Activated CD8-positive, alpha-beta T cell treated with anti-CD3 and anti-CD28 coated beads for 36 hours (primary cell): ENCODE results near the gene ASB6. TPM values are rescaled to one million over a fixed set of nuclear protein-coding genes. Genes with fewer than 3 reads are reported as not detected.

Source experiments
- ATAC-seq: fragments of 200-7000 bp; cut with Tn5 transposase; one replicate; pipeline ENCODE4 v1.10.0; 2021; ENCODE audit warnings: mild to moderate bottlenecking, moderate library complexity
- CTCF ChIA-PET: fragments of 350-600 bp; sonication (Branson Sonifier 250); formaldehyde crosslinking; loops from one replicate; lab custom pipeline; 2021; ENCODE audit warnings: antibody characterized with exemption; lab: Charles Lee
- POLR2A ChIA-PET: fragments of 350-600 bp; sonication (Branson Sonifier 250); formaldehyde crosslinking; loops from one replicate; lab custom pipeline; 2021; ENCODE audit warnings: antibody characterized with exemption; lab: Charles Lee
- DNase-seq: peaks from one replicate; pipeline ENCODE4 v3.0.0-alpha.2; 2020
- H3K27ac Mint-ChIP-seq: one replicate; pipeline ENCODE4 v1.8.0; 2021; ENCODE audit warnings: mild to moderate bottlenecking, mixed read lengths
- H3K27me3 Mint-ChIP-seq: one replicate; pipeline ENCODE4 v1.8.0; 2021; ENCODE audit warnings: mixed read lengths
- H3K36me3 Mint-ChIP-seq: one replicate; pipeline ENCODE4 v1.8.0; 2021; ENCODE audit warnings: low read depth, mixed read lengths
- H3K4me1 Mint-ChIP-seq: one replicate; pipeline ENCODE4 v1.8.0; 2021; ENCODE audit warnings: low read depth, mixed read lengths
- H3K4me3 Mint-ChIP-seq: one replicate; pipeline ENCODE4 v1.8.0; 2021; ENCODE audit warnings: mild to moderate bottlenecking, moderate library complexity, mixed read lengths
- H3K9me3 Mint-ChIP-seq: one replicate; pipeline ENCODE4 v1.8.0; 2021; ENCODE audit warnings: mixed read lengths
- CTCF ChIP-seq: fragments of 200-600 bp; IDR thresholded peaks from one replicate; pipeline ENCODE4 v1.8.0; 2022; ENCODE audit warnings: antibody characterized with exemption, mild to moderate bottlenecking
- intact Hi-C: fragments of 100-400 bp; cut with micrococcal nuclease; formaldehyde crosslinking; loops from one replicate; pipeline ENCODE4 v1.10.0; 2022
- total RNA-seq, 2 experiments: library from RNA; stranded (reverse); gene quantifications; one replicate each; pipeline ENCODE4 v1.2.3, GENCODE V29; 2021

ASB6 gene
- total RNA-seq, 2 experiments from 2014 or later: 16.6 TPM

- H3K27ac Mint-ChIP-seq: no peak overlapping the region
- ATAC-seq (no peak), DNase-seq (no peak)
- no peak for TF ChIP-seq CTCF
- no peaks in the 10 kb centered on the region for H3K4me1 Mint-ChIP-seq
- no peaks in the 10 kb centered on the region for H3K36me3 Mint-ChIP-seq
- H3K9me3 Mint-ChIP-seq: no peaks in the 10 kb centered on the region
- H3K4me3 Mint-ChIP-seq: no peak overlapping the region
- POLR2A ChIA-PET: no interaction called here
- no peaks in the 10 kb centered on the region for H3K27me3 Mint-ChIP-seq
- intact Hi-C loops: no loop called here
- CTCF ChIA-PET: no interaction called here
These were observed 8.8 kb upstream of the ASB6 start for GRCh38 chr9:129650680-129651235.

DNA sequence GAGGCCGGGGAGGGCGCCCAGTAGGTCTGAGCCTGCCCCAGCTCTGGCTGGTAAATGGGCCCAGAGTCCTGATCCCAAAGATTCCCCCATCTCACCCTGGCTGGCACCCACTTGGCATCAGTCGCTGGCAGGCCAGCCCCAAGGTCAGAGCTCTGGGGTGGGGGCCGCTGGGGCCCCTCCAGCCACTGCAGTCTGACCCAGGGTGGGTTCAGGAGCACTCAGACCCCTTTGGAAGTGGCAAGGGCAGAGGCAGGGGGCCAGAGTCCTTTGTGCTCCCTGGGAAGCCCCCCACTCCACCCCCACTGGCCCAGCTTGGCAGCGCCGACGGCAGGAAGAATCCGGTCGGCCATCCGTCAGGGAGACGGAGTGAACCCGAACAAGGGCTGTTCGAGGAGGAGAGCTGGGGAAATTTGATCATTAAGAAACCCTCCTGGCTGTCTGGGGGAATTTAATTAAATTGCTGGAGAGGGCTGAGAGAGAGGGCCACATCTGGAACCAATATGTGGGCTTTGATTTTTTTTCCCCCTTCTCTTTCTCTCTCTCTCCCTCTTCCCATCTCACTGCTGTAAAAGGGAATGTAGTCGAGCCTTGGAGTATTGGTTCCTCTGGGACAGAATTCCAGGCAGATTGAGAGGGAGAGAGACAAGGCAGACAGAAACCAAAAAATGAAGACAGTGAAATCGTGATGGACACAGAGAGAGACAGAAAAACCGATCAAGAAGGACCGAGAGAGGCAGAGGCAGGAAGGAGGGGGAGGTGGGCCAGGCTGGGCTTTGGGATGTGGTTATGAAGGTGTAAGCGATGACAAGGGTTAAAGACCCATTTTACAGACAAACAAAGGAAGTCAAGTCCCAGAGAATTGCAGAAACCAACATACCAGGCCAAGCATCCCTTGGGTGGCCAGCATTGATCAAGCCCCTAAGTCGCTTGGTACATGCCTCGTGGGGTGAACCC, 8.1 kb upstream of the ASB6 start:
- ATAC-seq (no peak), DNase-seq (no peak)
- intact Hi-C loops: loop anchor here (10.0 kb wide), 1 partner anchor 135 kb away; no protein-coding TSS in a partner anchor
- H3K9me3 Mint-ChIP-seq: no peaks in the 10 kb centered on the region
- ChIA-PET POLR2A (no interaction called here), CTCF (interaction anchor here (0.7 kb wide), 1 partner anchor 77 kb away, joined by 3 read pairs; no protein-coding TSS in a partner anchor)
- no peaks in the 10 kb centered on the region for H3K27me3 Mint-ChIP-seq
- H3K27ac Mint-ChIP-seq: no peak overlapping the region
- H3K4me1 Mint-ChIP-seq: no peaks in the 10 kb centered on the region
- no peaks in the 10 kb centered on the region for H3K36me3 Mint-ChIP-seq
- no peak overlapping the region for H3K4me3 Mint-ChIP-seq
- no peak for TF ChIP-seq CTCF

GRCh38 chr9:129648764-129649115, 6.8 kb upstream of the ASB6 start:
- no peak for TF ChIP-seq CTCF
- intact Hi-C loops: loop anchor here (10.0 kb wide), 1 partner anchor 136 kb away; no protein-coding TSS in a partner anchor
- no peak overlapping the region for H3K4me3 Mint-ChIP-seq
- no peak overlapping the region for H3K27ac Mint-ChIP-seq
- H3K9me3 Mint-ChIP-seq: no peaks in the 10 kb centered on the region
- CTCF ChIA-PET: no interaction called here
- no peaks in the 10 kb centered on the region for H3K36me3 Mint-ChIP-seq
- no peaks in the 10 kb centered on the region for H3K4me1 Mint-ChIP-seq
- POLR2A ChIA-PET: no interaction called here
- H3K27me3 Mint-ChIP-seq: no peaks in the 10 kb centered on the region
- no peak for ATAC-seq
- DNase-seq: no peak

- H3K9me3 Mint-ChIP-seq: no peaks in the 10 kb centered on the region
These were observed 6.3 kb upstream of the ASB6 start for GRCh38 chr9:129648092-129648763.

More at GRCh38 chr9:129648092-129648763, 6.3 kb upstream of the ASB6 start:
- DNase-seq: no peak
- ChIA-PET POLR2A (no interaction called here), CTCF (no interaction called here)
- intact Hi-C loops: loop anchor here (10.0 kb wide), 1 partner anchor 137 kb away; no protein-coding TSS in a partner anchor
- TF ChIP-seq CTCF: no peak
- Mint-ChIP-seq H3K27me3 (no peaks in the 10 kb centered on the region), H3K4me3 (no peak overlapping the region), H3K36me3 (no peaks in the 10 kb centered on the region), H3K4me1 (no peaks in the 10 kb centered on the region), H3K27ac (no peak overlapping the region)
- no peak for ATAC-seq
